ENCODE results near the gene KIFAP3.
"Not testable (repeated sequence)": the region's sequence is repeated elsewhere in the genome, so short reads cannot be mapped to it uniquely, and the experiment has no call there.

Gene KIFAP3

GRCh38 chr1:170096806-170097340 lies 22.4 kb upstream of the KIFAP3 start:
- no peak for TF ChIP-seq GABPA (IDR thresholded peaks at IDR 0.05; ENCODE audit: low read depth)
- no peak for TF ChIP-seq REST (IDR thresholded peaks at IDR 0.05; ENCODE audit: insufficient replicate concordance, low read depth)
- no peak for TF ChIP-seq SPI1 (IDR thresholded peaks at IDR 0.05; ENCODE audit: borderline replicate concordance, low read depth)
- TF ChIP-seq CTCF (IDR thresholded peaks at IDR 0.05; ENCODE audit: insufficient read depth, low read length): no peak
- no peak for TF ChIP-seq POLR2AphosphoS5 (IDR thresholded peaks at IDR 0.05; ENCODE audit: low read depth)
- no peak for DNase-seq (ENCODE audit: low read depth in 1 of 2, low spot score in 1 of 2)
- Histone ChIP-seq H3K27me3 (ENCODE audit: insufficient read depth, poor library complexity, severe bottlenecking) (no peaks in the 10 kb centered on the region), H3K27ac (replicated peaks) (no peak overlapping the region), H3K4me3 (replicated peaks; ENCODE audit: insufficient read depth, low read length) (no peak overlapping the region)

GRCh38 chr1:170095976-170096748 lies 21.7 kb upstream of the KIFAP3 start:
- TF ChIP-seq GABPA (IDR thresholded peaks at IDR 0.05; ENCODE audit: low read depth): no peak
- TF ChIP-seq POLR2AphosphoS5 (IDR thresholded peaks at IDR 0.05; ENCODE audit: low read depth): no peak
- TF ChIP-seq REST (IDR thresholded peaks at IDR 0.05; ENCODE audit: insufficient replicate concordance, low read depth): no peak
- no peak for TF ChIP-seq CTCF (IDR thresholded peaks at IDR 0.05; ENCODE audit: insufficient read depth, low read length)
- TF ChIP-seq SPI1 (IDR thresholded peaks at IDR 0.05; ENCODE audit: borderline replicate concordance, low read depth): no peak
- Histone ChIP-seq H3K27me3 (ENCODE audit: insufficient read depth, poor library complexity, severe bottlenecking) (no peaks in the 10 kb centered on the region), H3K4me3 (replicated peaks; ENCODE audit: insufficient read depth, low read length) (no peak overlapping the region), H3K27ac (replicated peaks) (no peak overlapping the region)
- no peak for DNase-seq (ENCODE audit: low read depth in 1 of 2, low spot score in 1 of 2)

- H3K4me3 ChIP-seq (replicated peaks; ENCODE audit: insufficient read depth, low read length); H3K27me3 ChIP-seq (ENCODE audit: insufficient read depth, poor library complexity, severe bottlenecking); DNase-seq (ENCODE audit: low read depth in 1 of 2, low spot score in 1 of 2); H3K27ac ChIP-seq (replicated peaks): not testable (repeated sequence)
These were observed 20.5 kb upstream of the KIFAP3 start for GRCh38 chr1:170094697-170095616.

GRCh38 chr1:170086399-170087032 lies 12.0 kb upstream of the KIFAP3 start:
- TF ChIP-seq REST (IDR thresholded peaks at IDR 0.05; ENCODE audit: insufficient replicate concordance, low read depth): no peak
- TF ChIP-seq SPI1 (IDR thresholded peaks at IDR 0.05; ENCODE audit: borderline replicate concordance, low read depth): no peak
- TF ChIP-seq CTCF (IDR thresholded peaks at IDR 0.05; ENCODE audit: insufficient read depth, low read length): no peak
- TF ChIP-seq POLR2AphosphoS5 (IDR thresholded peaks at IDR 0.05; ENCODE audit: low read depth): no peak
- TF ChIP-seq GABPA (IDR thresholded peaks at IDR 0.05; ENCODE audit: low read depth): no peak
- Histone ChIP-seq H3K27me3 (ENCODE audit: insufficient read depth, poor library complexity, severe bottlenecking) (no peaks in the 10 kb centered on the region), H3K4me3 (replicated peaks; ENCODE audit: insufficient read depth, low read length) (no peak overlapping the region), H3K27ac (replicated peaks) (no peak overlapping the region)
- DNase-seq (ENCODE audit: low read depth in 1 of 2, low spot score in 1 of 2): no peak

All from HL-60 (cell line).